Sigmoid colon (tissue), 7 donors: ENCODE measurements around the gene SESN3. TPM values are rescaled to one million over a fixed set of nuclear protein-coding genes. Genes with fewer than 3 reads are reported as not detected.

Experiments
- DNase-seq: peaks from one replicate; pipeline ENCODE4 v3.0.0-alpha.2; 2019
- H3K27ac ChIP-seq, 4 donors: fragments of 200-600 bp; sonication (generic); one replicate each; pipeline ENCODE4 v1.5.1; 2016 to 2019; ENCODE audit warnings: mild to moderate bottlenecking in 1 of 4
- H3K27me3 ChIP-seq, 3 donors: fragments of 200-600 bp; sonication (generic); one replicate each; pipeline ENCODE4 v1.5.1; 2019; ENCODE audit warnings: mild to moderate bottlenecking in 1 of 3
- H3K36me3 ChIP-seq, 4 donors: fragments of 200-600 bp; sonication (generic); one replicate each; pipeline ENCODE4 v1.5.1; 2016 to 2019
- H3K4me1 ChIP-seq, 4 donors: fragments of 200-600 bp; sonication (generic); one replicate each; pipeline ENCODE4 v1.5.1; 2017 to 2019
- H3K4me3 ChIP-seq, 4 donors: fragments of 200-600 bp; sonication (generic); one replicate each; pipeline ENCODE4 v1.5.1; 2017 to 2019; ENCODE audit warnings: mild to moderate bottlenecking in 2 of 4, moderate library complexity in 1 of 4
- H3K9me3 ChIP-seq, 4 donors: fragments of 200-600 bp in 3 of 4; sonication (generic) in 3 of 4; one replicate each; pipeline versions ENCODE4 v1.5.1 to v1.6.1; 2013 to 2019
- CTCF ChIP-seq, 4 experiments: fragments of 450-650 bp in 3 of 4; fragments of 200-600 bp in 1 of 4; IDR thresholded peaks; one replicate each; pipeline ENCODE4 v1.5.1; 2016 to 2019; ENCODE audit warnings: antibody characterized with exemption in 4 of 4, mild to moderate bottlenecking in 3 of 4, moderate library complexity in 2 of 4
- EP300 ChIP-seq, 4 donors: sonication (generic); formaldehyde crosslinking; IDR thresholded peaks; one replicate each; pipeline ENCODE4 v1.6.1; 2017; ENCODE audit warnings: antibody characterized with exemption in 4 of 4
- POLR2A ChIP-seq, 2 donors: fragments of 450-650 bp; IDR thresholded peaks; one replicate each; pipeline ENCODE4 v1.6.1; 2016; ENCODE audit warnings: antibody characterized with exemption in 2 of 2, mild to moderate bottlenecking in 2 of 2, moderate library complexity in 2 of 2
- POLR2AphosphoS5 ChIP-seq, 4 donors: sonication (generic); formaldehyde crosslinking; IDR thresholded peaks; one replicate each; pipeline ENCODE4 v1.6.1; 2017; ENCODE audit warnings: antibody characterized with exemption in 4 of 4
- WGBS, 2 donors: extraction: QIAGEN DNeasy Blood & Tissue Kit; methylation state at CpG; one replicate each; pipeline ENCODE4 v1.1.7; 2013; 5-methylcytosine and 5-hydroxymethylcytosine counted together
- intact Hi-C: fragments of 100-400 bp; cut with DNase I; formaldehyde crosslinking; loops from one replicate; pipeline ENCODE4 v1.15.1; 2023
- polyA plus RNA-seq, 3 donors: library from polyadenylated mRNA; stranded (reverse); fragments of 200-250 nt; gene quantifications; one replicate each; pipeline ENCODE4 v1.2.3, GENCODE V29; 2013
- total RNA-seq, 4 donors: library from RNA; depleted of rRNA; stranded (reverse); fragments of >200 nt; gene quantifications; one replicate each; pipeline ENCODE4 v1.1.0, GENCODE V29; 2016
- donor health status: healthy with polysubstance abuse.
- donor health status: Bipolar disorder and iron deficiency.
- donor health status: healthy.

Gene SESN3
- total and polyA plus RNA-seq, 7 donors, result 2.1 to 20.8 (median 8.7) TPM

GRCh38 chr11:95264881-95265280 is 33.9 kb upstream of the SESN3 start:
- Histone ChIP-seq H3K4me1 (peaks cover 0 to 22% (median 19%) of the 10 kb centered on the region in 4 donors), H3K4me3 (no peak overlapping the region), H3K27ac (no peak overlapping the region), H3K9me3 (no peaks in the 10 kb centered on the region), H3K27me3 (no peaks in the 10 kb centered on the region), H3K36me3 (no peaks in the 10 kb centered on the region)
- intact Hi-C loops, result no loop called here
- WGBS, 2 donors, result 79 to 91% methylated on average over 8 of the region's 8 CpGs
- no peak for DNase-seq
- TF ChIP-seq CTCF (IDR thresholded peaks at IDR 0.05), result no peak
- TF ChIP-seq EP300 (IDR thresholded peaks at IDR 0.05), result no peak
- TF ChIP-seq POLR2A (IDR thresholded peaks at IDR 0.05), result no peak
- TF ChIP-seq POLR2AphosphoS5 (IDR thresholded peaks at IDR 0.05), result no peak

GRCh38 chr11:95262994-95263765 is 32.2 kb upstream of the SESN3 start:
- Histone ChIP-seq H3K36me3 (no peaks in the 10 kb centered on the region), H3K9me3 (no peaks in the 10 kb centered on the region), H3K27ac (no peak overlapping the region), H3K27me3 (no peaks in the 10 kb centered on the region), H3K4me1 (peaks cover 0 to 22% (median 19%) of the 10 kb centered on the region in 4 donors), H3K4me3 (no peak overlapping the region)
- no peak for DNase-seq
- TF ChIP-seq POLR2A (IDR thresholded peaks at IDR 0.05), result no peak
- TF ChIP-seq POLR2AphosphoS5 (IDR thresholded peaks at IDR 0.05), result no peak
- TF ChIP-seq CTCF (IDR thresholded peaks at IDR 0.05), result no peak
- no peak for TF ChIP-seq EP300 (IDR thresholded peaks at IDR 0.05)
- WGBS, 2 donors, result 82 to 90% methylated on average over 2 of the region's 2 CpGs
- intact Hi-C loops, result no loop called here

GRCh38 chr11:95257456-95257971 is 26.5 kb upstream of the SESN3 start:
- WGBS, 2 donors, result 81 to 95% methylated on average over 4 of the region's 4 CpGs
- intact Hi-C loops, result no loop called here
- no peaks in the 10 kb centered on the region for H3K27me3 ChIP-seq

GRCh38 chr11:95256321-95256779 is 25.3 kb upstream of the SESN3 start:
- 79 to 85% methylated on average over 9 of the region's 9 CpGs for WGBS, 2 donors
- H3K27ac ChIP-seq, result peak overlapping the region in 2 of 4 donors; percentile 18 to 68

More at GRCh38 chr11:95257456-95257971, 26.5 kb upstream of the SESN3 start:
- Histone ChIP-seq H3K4me1 (peaks cover 0 to 23% (median 14%) of the 10 kb centered on the region in 4 donors), H3K4me3 (no peak overlapping the region), H3K27ac (no peak overlapping the region), H3K9me3 (no peaks in the 10 kb centered on the region), H3K36me3 (no peaks in the 10 kb centered on the region)
- no peak for TF ChIP-seq POLR2A (IDR thresholded peaks at IDR 0.05)
- no peak for TF ChIP-seq CTCF (IDR thresholded peaks at IDR 0.05)
- TF ChIP-seq POLR2AphosphoS5 (IDR thresholded peaks at IDR 0.05), result no peak
- no peak for TF ChIP-seq EP300 (IDR thresholded peaks at IDR 0.05)
- DNase-seq, result no peak

More at GRCh38 chr11:95256321-95256779, 25.3 kb upstream of the SESN3 start:
- no peaks in the 10 kb centered on the region for H3K27me3 ChIP-seq
- intact Hi-C loops, result no loop called here
- no peak for DNase-seq
- H3K4me1 ChIP-seq, result peaks cover 0 to 23% (median 14%) of the 10 kb centered on the region in 4 donors
- no peaks in the 10 kb centered on the region for H3K36me3 ChIP-seq
- H3K4me3 ChIP-seq, result no peak overlapping the region
- TF ChIP-seq POLR2AphosphoS5 (IDR thresholded peaks at IDR 0.05) (no peak), POLR2A (IDR thresholded peaks at IDR 0.05) (no peak), CTCF (IDR thresholded peaks at IDR 0.05) (no peak), EP300 (IDR thresholded peaks at IDR 0.05) (no peak)
- no peaks in the 10 kb centered on the region for H3K9me3 ChIP-seq
